Large intestine (tissue), 3 donors: Measurements from ENCODE around the gene SYNDIG1. TPM values are rescaled to one million over a fixed set of nuclear protein-coding genes. Genes with fewer than 3 reads are reported as not detected.

ENCODE experiments used
- DNase-seq, 2 donors: peaks; one replicate each; pipeline versions ENCODE4 v3.0.0 to v3.0.0-alpha.2; 2013
- H3K27ac ChIP-seq: one replicate; pipeline ENCODE4 v1.5.1; 2013; ENCODE audit warnings: low read length
- H3K27me3 ChIP-seq: 2 replicates; pipeline ENCODE4 v1.6.1; 2013; ENCODE audit warnings: low read length; ENCODE audit not compliant: control insufficient read depth, insufficient read depth
- H3K36me3 ChIP-seq: 2 replicates; pipeline ENCODE4 v1.6.1; 2013; ENCODE audit warnings: low read length; ENCODE audit not compliant: control insufficient read depth, insufficient read depth
- H3K4me1 ChIP-seq: one replicate; pipeline ENCODE4 v1.6.1; 2013; ENCODE audit warnings: low read length; ENCODE audit not compliant: control insufficient read depth, insufficient read depth
- H3K4me3 ChIP-seq: one replicate; pipeline ENCODE4 v1.5.1; 2013; ENCODE audit warnings: low read length
- H3K9me3 ChIP-seq: one replicate; pipeline ENCODE4 v1.6.1; 2013; ENCODE audit warnings: mild to moderate bottlenecking, low read depth, low read length, moderate library complexity; ENCODE audit not compliant: control insufficient read depth
- WGBS: methylation state at CpG from one replicate; pipeline ENCODE4 v1.1.5; 2013; ENCODE audit warnings: low lambda C conversion rate; ENCODE audit not compliant: insufficient coverage; 5-methylcytosine and 5-hydroxymethylcytosine counted together
- polyA plus RNA-seq: library from polyadenylated mRNA; unstranded; fragments of 120-200 nt; gene quantifications from one replicate; pipeline ENCODE4 v1.2.1, GENCODE V29; 2013

The SYNDIG1 gene
- polyA plus RNA-seq, 1 donor = 2.0 TPM

DNA sequence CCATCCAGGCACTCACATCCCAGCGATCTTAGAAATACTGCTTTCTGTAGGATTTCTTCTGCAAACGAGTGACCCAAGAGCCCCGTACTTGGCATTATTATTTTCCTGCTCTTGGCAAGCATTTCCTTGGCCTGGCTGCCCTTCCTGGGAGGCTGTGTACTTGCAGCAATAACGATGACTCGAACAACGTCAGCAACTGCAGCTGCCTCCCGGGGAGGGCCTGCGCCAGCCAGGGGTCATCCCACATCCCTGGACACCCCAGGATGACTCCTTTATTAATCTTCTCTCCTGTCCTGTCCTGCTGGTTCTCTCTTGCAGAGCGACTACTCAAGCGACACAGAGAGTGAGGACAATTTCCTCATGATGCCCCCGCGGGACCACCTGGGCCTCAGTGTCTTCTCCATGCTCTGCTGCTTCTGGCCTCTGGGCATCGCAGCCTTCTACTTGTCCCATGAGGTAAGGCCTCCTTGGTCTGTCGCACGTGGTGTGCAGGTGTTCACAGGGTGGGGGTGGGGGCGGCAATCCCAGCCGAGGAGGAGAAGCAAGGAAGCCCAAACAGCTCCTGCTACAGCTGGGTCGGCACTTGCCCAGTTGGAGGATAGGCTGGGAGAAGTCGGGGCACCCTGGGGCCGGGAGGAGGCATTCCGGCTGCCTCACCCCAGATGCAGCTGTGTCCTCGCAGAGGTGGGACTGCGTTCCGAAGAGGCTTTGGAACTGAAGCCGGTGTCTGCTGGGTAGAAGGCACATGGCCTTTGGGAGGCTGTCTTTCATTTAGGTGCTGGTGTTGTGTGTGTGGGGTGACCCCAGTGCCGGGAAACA, 115.3 kb downstream of the SYNDIG1 start:
- WGBS = no CpG with 5 or more reads among the region's 26 CpGs
- Histone ChIP-seq H3K4me3 (no peak overlapping the region), H3K27me3 (no peaks in the 10 kb centered on the region), H3K4me1 (no peaks in the 10 kb centered on the region), H3K36me3 (no peaks in the 10 kb centered on the region), H3K9me3 (no peaks in the 10 kb centered on the region), H3K27ac (no peak overlapping the region)
- no peak for DNase-seq

DNA sequence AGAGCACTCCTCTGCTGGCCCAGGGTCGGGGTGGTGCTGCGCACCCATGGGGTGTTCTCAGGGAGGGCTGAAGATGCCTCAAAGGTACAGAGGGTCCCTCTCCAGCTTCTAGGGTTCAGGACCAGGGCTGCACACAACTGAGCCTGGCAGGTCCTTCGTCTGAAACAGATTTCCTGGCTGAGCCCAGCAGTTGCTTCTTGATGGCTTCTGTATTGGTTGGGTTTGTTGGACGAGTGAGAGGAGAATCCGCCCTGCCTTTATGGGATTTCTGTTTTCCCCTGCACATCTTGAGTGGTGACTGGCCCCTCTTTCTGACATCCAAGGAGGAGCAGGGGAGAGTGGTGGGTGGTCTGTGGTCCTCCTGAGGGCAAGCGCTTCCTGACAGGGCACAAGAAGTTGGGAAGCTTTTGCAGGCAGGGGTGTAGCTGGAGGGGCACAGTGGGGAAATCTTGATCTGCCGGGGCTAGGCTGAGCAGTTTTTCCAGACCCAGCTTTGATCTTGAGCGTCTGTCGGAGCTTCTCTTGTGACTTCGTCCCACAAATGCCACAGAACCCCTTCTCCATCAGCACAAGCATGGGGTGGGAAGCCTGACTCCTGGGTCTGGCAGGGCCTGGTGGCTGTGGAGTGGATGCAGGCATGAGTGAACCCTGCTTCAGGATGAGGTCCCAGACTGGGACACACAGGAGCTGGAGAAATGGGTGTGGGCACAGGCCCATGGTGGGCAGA, 116.5 kb downstream of the SYNDIG1 start:
- H3K4me1 ChIP-seq = no peaks in the 10 kb centered on the region
- H3K27me3 ChIP-seq = no peaks in the 10 kb centered on the region
- no peak overlapping the region for H3K27ac ChIP-seq
- no CpG with 5 or more reads among the region's 10 CpGs for WGBS
- no peak overlapping the region for H3K4me3 ChIP-seq
- DNase-seq = no peak
- no peaks in the 10 kb centered on the region for H3K9me3 ChIP-seq
- H3K36me3 ChIP-seq = no peaks in the 10 kb centered on the region

DNA sequence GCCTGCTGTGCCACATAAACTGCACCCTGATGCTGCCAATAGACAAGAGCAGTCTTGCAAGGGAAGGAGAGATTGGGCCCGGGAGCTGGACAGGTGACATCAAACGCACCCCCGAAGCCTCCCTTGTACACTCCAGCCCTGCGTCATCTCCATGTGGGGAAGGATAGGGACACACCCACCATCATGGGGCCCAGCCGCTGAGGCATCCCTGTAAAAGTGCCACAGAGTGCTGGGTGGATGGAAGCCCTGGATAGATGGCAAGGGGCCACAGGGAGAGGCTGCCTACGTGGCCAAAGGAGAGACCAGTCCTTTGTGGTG, 117.1 kb downstream of the SYNDIG1 start:
- Histone ChIP-seq H3K4me3 (no peak overlapping the region), H3K36me3 (no peaks in the 10 kb centered on the region), H3K27me3 (no peaks in the 10 kb centered on the region), H3K27ac (no peak overlapping the region), H3K4me1 (no peaks in the 10 kb centered on the region), H3K9me3 (no peaks in the 10 kb centered on the region)
- no peak for DNase-seq
- no CpG with 5 or more reads among the region's 6 CpGs for WGBS

DNA sequence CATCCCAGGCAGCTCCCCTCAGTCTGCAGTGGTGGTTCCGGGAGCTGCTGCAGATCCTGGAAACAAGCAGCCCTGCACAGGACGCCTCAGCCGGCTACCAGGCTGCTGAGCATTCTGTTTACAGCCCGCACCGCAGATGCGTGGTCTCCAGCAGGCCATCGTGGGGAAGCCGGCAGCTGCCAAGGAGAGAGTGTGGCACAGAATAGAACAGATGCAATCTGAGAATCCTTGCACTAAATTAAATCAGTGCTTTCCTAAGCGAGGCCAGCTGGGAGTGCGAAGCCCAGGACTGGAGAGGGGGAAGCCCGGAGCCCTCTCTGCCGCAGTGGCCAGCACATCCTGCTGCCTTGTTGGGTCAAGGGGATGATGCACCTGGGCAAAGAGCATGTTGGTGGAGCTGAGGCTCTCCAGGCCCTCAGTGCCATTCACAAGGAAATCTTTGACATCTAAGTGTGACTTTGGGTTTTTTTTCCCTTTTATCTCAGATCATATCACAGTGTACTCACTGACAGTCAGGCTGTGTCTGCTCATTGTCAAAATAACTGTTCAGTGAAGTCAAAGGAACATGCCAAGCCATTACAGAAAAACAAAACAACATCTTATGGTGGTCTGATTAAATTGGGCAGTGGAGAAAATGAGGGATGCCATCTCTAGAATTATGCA, 118.1 kb downstream of the SYNDIG1 start:
- H3K4me1 ChIP-seq = no peaks in the 10 kb centered on the region
- no peaks in the 10 kb centered on the region for H3K27me3 ChIP-seq
- peak in 1 of 2 donors; percentile 28 for DNase-seq
- H3K27ac ChIP-seq = no peak overlapping the region
- H3K36me3 ChIP-seq = no peaks in the 10 kb centered on the region
- WGBS = no CpG with 5 or more reads among the region's 12 CpGs
- H3K4me3 ChIP-seq = no peak overlapping the region
- H3K9me3 ChIP-seq = no peaks in the 10 kb centered on the region

DNA sequence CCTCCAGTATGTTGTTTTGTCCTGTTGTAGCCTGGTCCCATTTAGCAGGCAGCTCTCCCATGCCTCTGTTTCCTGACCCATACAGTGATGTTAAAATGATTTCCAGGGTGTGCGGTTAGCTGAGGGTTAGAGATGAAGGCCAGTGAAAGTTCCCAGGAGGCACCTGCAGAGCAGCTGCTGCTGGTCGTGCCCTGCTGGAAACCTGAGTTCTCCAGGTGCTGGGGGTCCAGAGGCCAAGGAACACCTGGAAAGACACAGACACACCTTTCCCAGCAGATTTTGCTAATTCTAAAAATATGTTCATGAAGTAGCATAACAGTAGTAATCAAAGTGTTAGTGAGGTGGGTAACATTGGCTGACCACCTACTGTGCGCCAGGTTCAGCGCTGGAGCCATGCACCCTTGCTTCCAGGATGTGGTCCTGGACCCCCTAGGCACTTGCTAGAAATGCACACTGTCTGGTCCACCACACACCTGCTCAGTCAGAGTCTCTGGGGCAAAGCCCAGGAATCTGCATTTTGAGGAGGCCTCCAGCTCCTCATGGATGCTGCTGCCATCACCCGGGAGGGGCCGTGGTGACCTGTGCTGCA, 118.7 kb downstream of the SYNDIG1 start:
- H3K4me3 ChIP-seq = no peak overlapping the region
- H3K27ac ChIP-seq = no peak overlapping the region
- no CpG with 5 or more reads among the region's 6 CpGs for WGBS
- no peak for DNase-seq
- no peaks in the 10 kb centered on the region for H3K4me1 ChIP-seq
- no peaks in the 10 kb centered on the region for H3K27me3 ChIP-seq
- H3K9me3 ChIP-seq = no peaks in the 10 kb centered on the region
- H3K36me3 ChIP-seq = no peaks in the 10 kb centered on the region

DNA sequence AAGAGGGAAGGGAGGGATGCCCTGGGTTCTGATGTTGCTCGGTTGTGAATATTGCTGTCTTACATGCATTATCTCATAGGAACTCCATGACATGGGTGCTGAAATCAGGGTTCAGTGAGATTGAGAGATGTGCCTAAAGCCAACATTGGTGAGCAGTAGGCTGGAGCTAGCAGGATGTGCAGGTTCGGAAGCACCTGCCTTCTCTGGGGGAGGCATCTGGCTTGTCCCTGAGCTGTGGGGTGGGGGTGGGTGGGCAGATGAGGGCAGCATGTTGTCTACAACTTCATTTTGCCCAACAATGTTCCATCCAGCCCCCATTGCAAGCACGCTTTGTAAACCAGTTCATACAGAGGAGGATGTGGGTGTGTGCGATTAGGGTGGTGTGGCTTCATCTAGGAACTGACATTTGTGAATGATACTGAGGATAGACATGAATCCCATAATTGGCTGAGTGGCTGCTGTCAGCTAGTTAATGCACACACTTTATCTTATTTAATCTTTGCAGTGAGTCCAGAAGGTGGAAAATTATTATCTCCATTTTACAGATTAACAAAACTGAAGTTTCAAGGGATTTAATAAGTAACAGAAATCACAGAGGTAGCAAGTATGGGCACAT, 119.4 kb downstream of the SYNDIG1 start:
- Histone ChIP-seq H3K27ac (no peak overlapping the region), H3K4me3 (no peak overlapping the region), H3K9me3 (no peaks in the 10 kb centered on the region), H3K27me3 (no peaks in the 10 kb centered on the region), H3K36me3 (no peaks in the 10 kb centered on the region), H3K4me1 (no peaks in the 10 kb centered on the region)
- no CpG with 5 or more reads among the region's 4 CpGs for WGBS
- DNase-seq = no peak

DNA sequence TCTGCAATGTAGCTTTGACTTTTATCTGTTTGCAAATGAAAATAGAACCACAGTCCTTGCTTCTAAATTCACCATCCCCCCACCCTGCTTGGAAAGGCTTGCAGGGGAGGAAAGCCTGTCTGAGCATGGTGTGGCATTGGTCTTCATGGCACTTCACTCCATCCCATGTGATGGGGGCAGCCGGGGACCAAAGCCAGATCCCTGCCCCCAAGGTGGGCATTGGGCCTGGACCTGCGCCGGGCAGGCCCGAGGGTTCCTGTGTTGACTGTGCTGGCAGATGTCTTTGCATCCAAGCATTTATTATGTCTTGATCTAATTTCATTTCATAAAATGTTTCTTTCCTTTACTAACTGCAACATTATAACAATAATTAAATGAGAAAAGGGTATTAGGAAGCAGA, 120.0 kb downstream of the SYNDIG1 start:
- Histone ChIP-seq H3K36me3 (no peaks in the 10 kb centered on the region), H3K9me3 (no peaks in the 10 kb centered on the region), H3K27me3 (no peaks in the 10 kb centered on the region), H3K4me1 (no peaks in the 10 kb centered on the region), H3K4me3 (no peak overlapping the region), H3K27ac (no peak overlapping the region)
- no CpG with 5 or more reads among the region's 4 CpGs for WGBS
- no peak for DNase-seq

DNA sequence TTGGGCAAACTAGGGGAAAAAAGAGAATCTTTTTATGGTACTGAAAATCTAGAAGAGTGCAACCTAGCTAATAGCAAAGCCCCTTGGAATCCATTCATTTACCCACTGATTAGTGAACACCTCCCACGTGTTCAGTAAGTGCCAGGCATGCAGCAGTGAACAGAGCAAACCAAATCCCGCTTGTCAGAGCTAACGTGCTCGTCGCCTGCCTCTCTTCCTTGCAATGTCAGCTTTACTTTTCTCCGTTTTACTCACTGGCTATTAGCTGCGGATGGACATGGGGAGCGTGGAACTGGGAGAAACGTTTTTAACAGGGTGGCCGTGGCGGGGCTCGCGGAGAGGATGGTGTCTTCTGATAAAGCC, 120.4 kb downstream of the SYNDIG1 start:
- Histone ChIP-seq H3K27ac (no peak overlapping the region), H3K27me3 (no peaks in the 10 kb centered on the region), H3K4me1 (no peaks in the 10 kb centered on the region), H3K4me3 (no peak overlapping the region), H3K36me3 (no peaks in the 10 kb centered on the region), H3K9me3 (no peaks in the 10 kb centered on the region)
- no peak for DNase-seq
- WGBS = 83% methylated on average over 3 of the region's 13 CpGs

DNA sequence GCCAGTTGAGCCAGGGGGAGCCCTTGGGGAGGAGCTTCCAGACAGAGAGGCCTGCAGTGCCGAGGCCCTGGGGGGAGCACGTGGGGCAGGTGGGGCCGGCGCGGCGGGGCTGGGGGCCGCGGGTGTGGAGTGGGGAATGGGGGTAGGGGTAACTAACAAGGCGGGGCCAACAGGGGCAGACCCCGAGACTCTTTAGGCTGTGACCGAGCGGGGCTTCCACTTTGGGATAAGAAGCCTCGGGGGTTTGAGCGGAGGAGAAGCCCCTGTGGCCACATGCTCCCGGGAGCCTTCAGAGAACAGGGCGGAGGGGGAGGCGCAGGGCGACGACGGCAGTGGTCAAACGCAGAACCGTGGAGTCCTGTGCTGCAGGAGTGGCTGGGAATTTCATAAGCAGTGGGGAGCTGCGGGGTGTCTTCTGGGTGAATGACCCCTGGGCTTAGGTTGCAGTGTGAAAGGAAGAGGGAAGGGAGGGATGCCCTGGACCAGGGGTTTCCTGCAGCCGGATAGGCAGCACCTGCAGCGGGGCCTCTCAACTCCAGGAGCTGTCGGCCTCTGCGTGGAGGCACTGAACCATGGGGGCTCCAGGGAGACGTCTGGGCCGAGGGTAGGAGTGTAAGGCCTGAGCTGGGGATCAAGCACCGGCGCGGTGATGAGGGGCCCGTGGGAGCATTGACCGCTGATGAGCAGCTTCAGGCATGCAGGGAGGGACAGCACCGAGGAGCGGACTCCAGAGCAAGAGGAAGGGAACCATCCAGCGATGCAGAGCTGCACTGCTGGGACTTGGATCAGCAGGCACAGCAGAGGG, 121.0 kb downstream of the SYNDIG1 start:
- 80% methylated on average over 1 of the region's 37 CpGs for WGBS
- Histone ChIP-seq H3K4me1 (no peaks in the 10 kb centered on the region), H3K27ac (no peak overlapping the region), H3K36me3 (no peaks in the 10 kb centered on the region), H3K4me3 (no peak overlapping the region), H3K9me3 (no peaks in the 10 kb centered on the region), H3K27me3 (no peaks in the 10 kb centered on the region)
- DNase-seq = no peak
